Parathyroid adenoma (tissue), 2 donors: Measurements from ENCODE around the gene ANXA6.
A peak's percentile ranks its signal among the peaks of the same experiment; 100 is the strongest.

Experiments used
- H2AFZ ChIP-seq: fragments of 300-600 bp; sonication (generic); one replicate; pipeline ENCODE4 v1.7.0; 2017; ENCODE audit warnings: antibody characterized with exemption, mild to moderate bottlenecking
- H3K27ac ChIP-seq: fragments of 300-600 bp; sonication (generic); one replicate; pipeline ENCODE4 v1.7.0; 2017
- H3K27me3 ChIP-seq: fragments of 300-600 bp; sonication (generic); one replicate; pipeline ENCODE4 v1.7.0; 2017; ENCODE audit warnings: low read length; ENCODE audit not compliant: control insufficient read depth, insufficient read depth
- H3K36me3 ChIP-seq: fragments of 300-600 bp; sonication (generic); one replicate; pipeline ENCODE4 v1.7.0; 2017; ENCODE audit warnings: low read length; ENCODE audit not compliant: control insufficient read depth, insufficient read depth
- H3K4me1 ChIP-seq: fragments of 300-600 bp; sonication (generic); one replicate; pipeline ENCODE4 v1.7.0; 2017; ENCODE audit warnings: control low read depth
- H3K4me2 ChIP-seq: fragments of 300-600 bp; sonication (generic); one replicate; pipeline ENCODE4 v1.7.0; 2017; ENCODE audit warnings: low read length
- H3K4me3 ChIP-seq: fragments of 300-600 bp; sonication (generic); one replicate; pipeline ENCODE4 v1.7.0; 2017; ENCODE audit warnings: low read depth, low read length
- H3K79me2 ChIP-seq: fragments of 300-600 bp; sonication (generic); one replicate; pipeline ENCODE4 v1.7.0; 2017; ENCODE audit warnings: control low read depth
- H3K9ac ChIP-seq: fragments of 300-600 bp; sonication (generic); one replicate; pipeline ENCODE4 v1.7.0; 2017; ENCODE audit warnings: mild to moderate bottlenecking
- H3K9me3 ChIP-seq: fragments of 300-600 bp; sonication (generic); one replicate; pipeline ENCODE4 v1.7.0; 2017; ENCODE audit warnings: low read length; ENCODE audit not compliant: control insufficient read depth
- TF ChIP-seq, protein P1 (sequence below): fragments of 300-600 bp; sonication (generic); IDR thresholded peaks from one replicate; pipeline ENCODE4 v1.7.0; 2017; ENCODE audit warnings: antibody characterized with exemption, mild to moderate bottlenecking
- donor health status: primary hyperparathyroidism.

The ANXA6 gene

DNA sequence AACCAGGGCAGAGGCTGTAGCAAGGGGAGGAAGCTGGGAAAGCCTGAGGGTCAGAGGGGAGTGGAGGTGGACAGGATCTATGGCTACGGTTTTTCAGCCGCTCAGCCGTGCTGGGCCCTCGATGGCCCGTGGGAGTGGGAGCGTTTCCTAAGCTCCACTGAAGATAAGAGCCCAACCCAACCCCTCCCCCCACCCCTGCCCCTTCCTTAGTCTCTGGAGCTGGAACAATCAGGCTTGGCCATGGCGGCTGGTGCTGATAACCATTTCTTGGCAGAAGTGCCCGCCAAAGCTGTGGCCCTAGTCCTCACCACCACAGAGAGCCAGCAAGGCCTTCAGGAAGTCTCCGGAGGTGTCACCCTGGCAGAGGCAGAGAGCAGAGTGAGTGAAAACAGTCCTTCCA lies 56.4 kb downstream of the ANXA6 start:
- Histone ChIP-seq H2AFZ (peak overlapping the region; percentile 35), H3K27ac (peak overlapping the region; percentile 96), H3K4me1 (peaks cover 72% of the 10 kb centered on the region), H3K9ac (no peak overlapping the region), H3K27me3 (no peaks in the 10 kb centered on the region), H3K79me2 (no peaks in the 10 kb centered on the region), H3K4me2 (peak overlapping the region; percentile 25), H3K4me3 (no peak overlapping the region), H3K36me3 (no peaks in the 10 kb centered on the region), H3K9me3 (no peaks in the 10 kb centered on the region)
- TF ChIP-seq, protein P1, sequence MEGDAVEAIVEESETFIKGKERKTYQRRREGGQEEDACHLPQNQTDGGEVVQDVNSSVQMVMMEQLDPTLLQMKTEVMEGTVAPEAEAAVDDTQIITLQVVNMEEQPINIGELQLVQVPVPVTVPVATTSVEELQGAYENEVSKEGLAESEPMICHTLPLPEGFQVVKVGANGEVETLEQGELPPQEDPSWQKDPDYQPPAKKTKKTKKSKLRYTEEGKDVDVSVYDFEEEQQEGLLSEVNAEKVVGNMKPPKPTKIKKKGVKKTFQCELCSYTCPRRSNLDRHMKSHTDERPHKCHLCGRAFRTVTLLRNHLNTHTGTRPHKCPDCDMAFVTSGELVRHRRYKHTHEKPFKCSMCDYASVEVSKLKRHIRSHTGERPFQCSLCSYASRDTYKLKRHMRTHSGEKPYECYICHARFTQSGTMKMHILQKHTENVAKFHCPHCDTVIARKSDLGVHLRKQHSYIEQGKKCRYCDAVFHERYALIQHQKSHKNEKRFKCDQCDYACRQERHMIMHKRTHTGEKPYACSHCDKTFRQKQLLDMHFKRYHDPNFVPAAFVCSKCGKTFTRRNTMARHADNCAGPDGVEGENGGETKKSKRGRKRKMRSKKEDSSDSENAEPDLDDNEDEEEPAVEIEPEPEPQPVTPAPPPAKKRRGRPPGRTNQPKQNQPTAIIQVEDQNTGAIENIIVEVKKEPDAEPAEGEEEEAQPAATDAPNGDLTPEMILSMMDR: no peak

DNA sequence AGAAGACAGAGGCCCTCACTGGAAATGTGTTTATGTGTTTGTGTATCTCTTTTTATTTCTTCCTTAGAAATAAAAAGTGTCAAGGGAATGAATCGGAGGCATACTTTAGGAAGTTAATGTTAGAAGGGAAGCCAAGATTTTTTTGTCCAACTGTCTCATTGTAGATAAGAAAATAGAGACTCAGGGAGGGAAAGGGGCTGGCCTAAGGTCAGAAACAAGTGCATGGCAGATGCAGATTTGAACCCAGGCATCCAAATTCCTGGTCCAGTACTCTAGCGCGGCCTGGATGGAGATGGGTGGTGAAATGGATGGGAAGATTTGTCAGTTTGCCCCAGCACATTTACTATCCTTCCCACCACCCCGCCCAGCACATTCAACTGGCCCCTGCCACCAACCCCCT lies 56.9 kb downstream of the ANXA6 start:
- Histone ChIP-seq H3K27me3 (no peaks in the 10 kb centered on the region), H3K4me2 (peak overlapping the region; percentile 25), H3K4me3 (peak overlapping the region; percentile 15), H2AFZ (no peak overlapping the region), H3K36me3 (no peaks in the 10 kb centered on the region), H3K79me2 (no peaks in the 10 kb centered on the region), H3K4me1 (peaks cover 73% of the 10 kb centered on the region), H3K9ac (no peak overlapping the region), H3K27ac (peak overlapping the region; percentile 96), H3K9me3 (no peaks in the 10 kb centered on the region)
- TF ChIP-seq, protein P1: no peak

DNA sequence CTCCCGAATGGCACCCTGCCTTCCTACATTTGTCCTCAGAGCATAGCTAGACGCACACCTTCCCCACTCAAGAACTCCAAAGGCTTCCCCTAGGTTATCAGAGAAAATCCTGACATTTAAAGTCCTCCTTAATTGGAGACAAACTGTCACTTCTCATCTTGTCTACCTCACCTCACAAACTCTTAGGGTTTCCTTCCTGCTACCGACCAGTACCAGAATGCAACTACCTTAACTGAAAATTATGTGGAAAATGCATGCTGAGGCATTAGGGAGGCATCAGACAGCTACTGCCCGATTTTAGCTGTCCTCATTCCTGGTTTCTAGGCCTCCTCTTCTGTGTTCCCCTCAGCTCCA lies 58.8 kb downstream of the ANXA6 start:
- Histone ChIP-seq H3K9ac (no peak overlapping the region), H3K4me3 (no peak overlapping the region), H3K36me3 (no peaks in the 10 kb centered on the region), H3K9me3 (no peaks in the 10 kb centered on the region), H2AFZ (no peak overlapping the region), H3K27ac (peak overlapping the region; percentile 96), H3K27me3 (no peaks in the 10 kb centered on the region), H3K4me2 (no peak overlapping the region), H3K79me2 (no peaks in the 10 kb centered on the region), H3K4me1 (peaks cover 76% of the 10 kb centered on the region)
- TF ChIP-seq, protein P1: no peak

DNA sequence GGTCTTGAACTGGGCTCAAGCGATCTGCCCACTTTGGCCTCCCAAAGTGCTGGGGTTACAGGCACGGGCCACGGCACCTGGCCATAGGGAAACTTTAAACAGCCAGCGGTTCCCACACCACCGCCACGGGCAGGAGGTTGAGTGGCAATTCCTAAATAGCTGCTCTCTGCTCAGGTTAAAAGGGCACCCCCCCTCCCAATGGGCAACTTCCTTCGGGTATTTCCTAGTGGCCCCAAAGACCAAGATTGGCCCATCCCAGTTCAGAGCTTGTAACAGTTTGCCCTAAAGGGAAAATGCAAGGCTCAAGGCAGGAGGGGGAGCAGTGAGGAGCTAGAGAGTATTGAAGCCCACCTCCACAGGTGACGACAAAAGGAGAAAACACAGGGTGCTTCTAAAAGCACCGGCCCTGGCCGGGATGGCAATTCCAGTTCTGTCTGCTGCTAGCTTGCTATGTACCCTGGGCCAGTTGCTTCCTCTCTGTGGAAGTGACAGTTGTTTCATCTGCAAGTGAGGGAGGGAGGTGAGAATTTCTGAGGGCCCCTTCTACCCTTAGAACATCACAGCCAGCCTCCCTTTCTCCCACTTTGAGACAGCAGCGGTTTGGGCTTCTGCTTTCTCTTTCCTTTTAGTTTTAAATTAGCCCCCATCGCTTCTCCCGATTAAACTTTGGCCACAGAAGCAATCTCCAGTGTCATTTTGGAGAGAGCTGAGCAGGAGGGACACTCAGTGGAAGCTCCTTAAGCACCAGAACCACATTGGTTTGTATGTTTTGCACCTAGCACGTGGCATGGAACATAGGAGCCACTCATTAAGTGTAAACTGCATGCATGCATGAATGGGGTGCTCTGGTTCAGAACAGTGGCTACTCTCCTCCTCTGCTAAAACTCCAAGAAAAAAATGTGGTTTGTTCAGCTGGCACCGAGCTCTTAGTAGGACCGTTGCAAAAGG lies 59.5 kb downstream of the ANXA6 start:
- Histone ChIP-seq H3K27ac (peak overlapping the region; percentile 9), H3K36me3 (no peaks in the 10 kb centered on the region), H3K27me3 (no peaks in the 10 kb centered on the region), H3K9me3 (no peaks in the 10 kb centered on the region), H2AFZ (no peak overlapping the region), H3K4me2 (no peak overlapping the region), H3K79me2 (no peaks in the 10 kb centered on the region), H3K4me3 (no peak overlapping the region), H3K9ac (no peak overlapping the region), H3K4me1 (peaks cover 79% of the 10 kb centered on the region)
- TF ChIP-seq, protein P1: no peak

DNA sequence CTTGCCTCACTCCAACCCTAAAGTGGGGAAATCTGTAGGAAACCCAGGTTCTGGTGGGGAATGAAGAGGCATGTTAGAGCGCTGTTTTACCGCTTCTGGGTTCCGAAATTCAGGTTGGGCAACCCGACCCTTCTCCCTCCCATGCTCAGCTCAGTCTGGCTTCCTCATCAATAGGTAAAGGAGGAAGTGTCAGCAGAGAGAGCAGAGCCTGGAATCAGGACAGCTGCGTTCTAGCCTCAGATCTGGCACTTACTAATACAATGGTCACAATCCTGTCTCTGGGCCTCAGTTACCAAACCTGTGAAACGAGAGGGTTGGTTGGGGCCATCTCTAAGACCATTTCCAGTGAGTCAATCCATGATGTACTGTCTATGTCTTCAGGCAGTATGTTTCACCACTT lies 60.5 kb downstream of the ANXA6 start:
- Histone ChIP-seq H3K4me1 (peaks cover 75% of the 10 kb centered on the region), H2AFZ (no peak overlapping the region), H3K36me3 (no peaks in the 10 kb centered on the region), H3K9me3 (no peaks in the 10 kb centered on the region), H3K27me3 (no peaks in the 10 kb centered on the region), H3K4me3 (no peak overlapping the region), H3K9ac (no peak overlapping the region), H3K4me2 (no peak overlapping the region), H3K79me2 (no peaks in the 10 kb centered on the region), H3K27ac (no peak overlapping the region)
- TF ChIP-seq, protein P1: no peak
